HG02973 (cell line): Measurements from ENCODE around the gene NAGK.
"Not testable (repeated sequence)": the region's sequence is repeated elsewhere in the genome, so short reads cannot be mapped to it uniquely, and the experiment has no call there.

ENCODE experiments used
- ATAC-seq: cut with Tn5 transposase; IDR thresholded peaks from one replicate; pipeline ENCODE4 v1.9.1; 2021; ENCODE audit warnings: moderate library complexity; ENCODE audit not compliant: unreplicated experiment

NAGK gene

DNA sequence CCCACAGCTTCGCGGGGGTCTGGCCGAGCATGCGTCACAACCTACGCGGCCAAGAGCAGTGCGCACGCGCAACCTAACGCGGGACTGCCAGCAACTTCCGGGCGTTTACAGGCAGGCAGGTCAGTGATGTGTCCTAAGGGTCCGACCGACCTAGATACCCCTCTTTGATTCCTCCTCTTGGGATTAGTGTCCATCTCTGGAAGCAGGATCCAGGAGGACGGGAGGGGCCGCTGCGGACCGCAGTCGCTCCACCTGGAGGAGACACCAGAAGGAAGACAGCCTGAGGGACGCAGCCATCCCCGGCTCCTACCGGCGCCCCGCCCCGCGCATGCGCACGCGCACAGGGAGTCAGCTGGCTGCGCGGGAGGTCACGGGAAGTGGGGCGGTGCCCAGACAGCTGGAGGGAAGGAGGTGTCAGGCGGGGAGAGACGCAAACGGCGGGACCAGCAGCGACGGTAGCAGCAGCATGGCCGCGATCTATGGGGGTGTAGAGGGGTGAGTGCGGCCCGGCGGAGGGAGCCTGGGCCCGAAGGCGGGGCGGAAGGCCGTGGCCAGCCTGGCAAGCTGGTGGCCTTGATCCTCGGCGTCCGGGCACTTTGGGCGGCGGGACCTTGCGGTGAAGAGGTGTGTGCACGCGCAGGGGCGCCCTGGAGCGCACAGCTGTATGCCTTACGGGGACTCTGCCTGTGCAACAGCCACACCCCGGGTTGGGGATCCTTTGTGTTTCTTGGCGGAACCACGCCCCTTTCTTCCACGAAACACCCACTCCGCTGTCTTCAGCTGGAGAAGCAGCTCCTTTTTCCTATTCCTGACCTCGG lies at the start of gene NAGK:
NAGK (plus strand) TSS at position 431 of the 818 bp plus-strand sequence; CDS start at position 467, 36 bp downstream.
- peak; percentile 42 for ATAC-seq

DNA sequence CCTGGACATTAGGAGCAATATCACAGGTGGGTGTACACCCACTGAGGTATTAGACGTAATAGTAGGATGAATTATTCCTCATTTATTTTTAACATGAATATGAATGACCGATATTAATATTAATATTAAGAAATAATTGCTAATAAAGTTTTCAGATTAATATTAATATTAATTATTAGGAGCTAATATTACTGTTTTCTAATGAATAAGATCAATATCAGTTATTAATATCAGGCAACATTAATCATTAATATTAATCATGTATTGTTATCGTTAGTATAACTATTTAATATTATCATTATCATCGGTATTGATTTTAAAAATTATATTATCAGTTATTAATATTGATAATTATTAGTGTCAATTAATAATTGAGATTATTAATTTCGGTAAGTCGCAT lies 48.5 kb upstream of the NAGK start:
- ATAC-seq, result not testable (repeated sequence)

DNA sequence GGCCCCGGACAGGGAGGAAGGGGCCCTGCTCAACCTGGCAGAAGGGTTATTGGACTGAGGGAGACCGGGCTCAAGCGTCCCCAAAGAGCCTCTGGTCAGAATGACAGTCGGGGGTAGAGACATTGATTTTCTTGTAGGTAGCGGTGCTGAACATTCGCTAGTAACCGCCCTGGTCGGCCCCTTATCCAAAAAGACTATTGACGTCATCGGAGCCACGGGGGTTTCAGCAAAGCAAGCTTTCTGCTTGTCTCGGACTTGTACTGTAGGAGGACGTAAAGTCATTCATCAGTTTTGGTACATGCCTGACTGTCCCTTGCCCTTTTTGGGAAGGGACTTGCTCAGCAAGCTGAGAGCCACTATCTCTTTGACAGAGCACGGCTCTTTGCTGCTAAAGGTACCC lies 47.1 kb upstream of the NAGK start:
- not testable (repeated sequence) for ATAC-seq

DNA sequence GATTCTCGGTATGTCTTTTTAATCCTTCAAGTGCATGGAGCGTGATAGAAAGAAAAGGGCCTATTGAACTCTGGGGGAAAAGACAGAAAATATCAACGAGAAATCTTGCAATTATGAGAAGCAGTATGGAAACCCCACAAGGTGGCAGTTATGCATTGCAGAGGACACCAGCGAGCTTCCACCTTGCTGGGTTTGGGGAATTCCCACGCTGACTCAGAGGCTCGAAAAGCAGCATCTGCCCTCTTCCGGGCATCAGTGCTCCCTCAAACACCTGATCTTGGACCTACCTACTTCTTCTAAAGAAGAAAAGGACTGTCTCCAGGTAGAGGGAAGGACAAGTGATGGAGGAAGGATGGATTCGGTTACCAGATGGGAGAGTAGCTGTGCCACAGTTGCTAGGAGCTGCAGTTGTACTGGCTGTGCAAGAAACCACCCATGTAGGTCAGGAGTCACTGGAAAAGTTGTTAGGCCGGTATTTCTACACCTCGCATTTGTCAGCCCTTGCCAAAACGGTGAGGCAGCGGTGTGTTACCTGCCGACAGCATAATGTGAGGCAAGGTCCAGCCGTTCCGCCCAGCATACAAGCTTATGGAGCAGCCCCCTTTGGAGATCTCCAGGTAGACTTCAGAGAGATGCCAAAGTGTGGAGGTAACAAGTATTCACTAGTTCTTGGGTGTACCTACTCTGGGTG lies 44.8 kb upstream of the NAGK start:
- not testable (repeated sequence) for ATAC-seq

DNA sequence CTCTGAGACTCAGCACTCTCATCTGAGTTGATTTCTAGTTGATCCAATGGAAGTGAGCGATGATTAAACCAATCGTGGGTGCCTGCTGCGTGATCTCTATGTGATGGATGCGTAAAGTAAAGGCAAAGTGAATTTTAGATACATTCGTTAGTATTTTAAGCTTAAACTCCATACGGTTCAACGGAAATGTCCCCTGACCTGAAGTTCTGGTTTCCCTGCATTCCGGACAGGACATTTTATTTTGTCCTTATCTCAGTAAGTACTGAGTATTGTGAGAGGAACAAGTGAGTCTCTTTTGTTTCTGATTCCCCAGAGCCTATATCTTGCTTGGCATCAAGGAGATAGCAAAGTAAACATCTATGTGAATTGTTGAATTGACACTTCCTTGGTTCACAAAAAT lies 32.2 kb upstream of the NAGK start:
- not testable (repeated sequence) for ATAC-seq

GRCh38 chr2:71042287-71042686 lies 26.2 kb upstream of the NAGK start:
- ATAC-seq, result no peak

GRCh38 chr2:71043531-71044407 lies 24.7 kb upstream of the NAGK start:
- ATAC-seq, result no peak

- ATAC-seq, result no peak
These were observed 23.3 kb upstream of the NAGK start for GRCh38 chr2:71045151-71045550.

DNA sequence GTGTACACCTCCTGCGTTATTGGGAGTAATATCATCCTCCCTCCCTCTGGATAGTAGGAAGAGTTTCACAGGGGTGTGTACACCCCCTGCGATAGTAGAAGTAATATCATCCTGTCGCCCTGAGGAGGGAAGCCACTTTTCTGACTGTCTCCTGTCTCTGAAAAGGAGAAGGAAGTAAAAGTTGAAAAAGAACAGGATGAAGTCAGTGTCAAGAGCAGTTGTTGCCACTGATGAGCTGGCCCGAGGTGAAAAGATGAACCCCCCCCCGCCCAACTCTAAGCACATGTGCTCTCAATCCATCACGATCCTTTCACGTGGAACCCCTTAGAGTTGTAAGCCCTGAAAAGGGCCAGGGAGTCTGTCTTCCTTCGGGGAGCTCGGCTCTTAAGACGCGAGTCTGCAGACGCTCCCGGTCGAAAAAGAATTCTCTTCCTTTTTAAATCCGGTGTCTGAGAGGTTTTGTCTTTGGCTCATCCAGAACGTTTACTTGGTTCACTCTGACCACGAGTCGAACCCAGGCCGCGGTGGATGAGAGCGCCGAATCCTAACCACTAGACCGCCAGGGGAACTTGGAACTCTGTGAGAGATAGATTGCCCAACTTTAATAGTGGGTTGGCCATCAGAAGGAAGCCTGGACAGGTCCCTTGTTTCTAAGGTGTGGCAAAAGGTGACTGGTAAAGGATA lies 22.4 kb upstream of the NAGK start:
- ATAC-seq, result no peak

GRCh38 chr2:71048096-71048495 lies 20.4 kb upstream of the NAGK start:
- no peak for ATAC-seq

GRCh38 chr2:71049704-71050360 lies 18.6 kb upstream of the NAGK start:
- ATAC-seq, result not testable (repeated sequence)

- ATAC-seq, result not testable (repeated sequence)
These were observed 13.2 kb upstream of the NAGK start for GRCh38 chr2:71055206-71055740.

DNA sequence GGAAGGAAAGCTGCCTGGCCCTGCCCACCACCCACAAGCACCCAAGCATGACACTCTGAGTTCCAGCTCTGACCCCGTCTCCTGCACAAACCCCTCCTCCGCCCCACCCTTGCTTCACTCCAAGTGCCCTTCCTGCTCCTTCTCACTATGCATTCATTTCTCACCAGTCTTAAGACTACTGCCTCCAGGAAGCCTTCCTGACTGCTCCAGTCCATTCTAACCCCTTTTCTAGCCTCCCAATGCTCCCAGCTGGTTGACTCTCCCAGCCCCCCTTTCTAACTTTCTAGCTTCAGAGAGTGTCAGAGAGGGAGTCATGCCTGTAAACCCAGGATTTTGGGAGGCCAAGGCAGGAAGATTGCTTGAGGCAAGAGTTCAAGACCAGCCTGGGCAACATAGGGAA lies 8.2 kb upstream of the NAGK start:
- no peak for ATAC-seq

DNA sequence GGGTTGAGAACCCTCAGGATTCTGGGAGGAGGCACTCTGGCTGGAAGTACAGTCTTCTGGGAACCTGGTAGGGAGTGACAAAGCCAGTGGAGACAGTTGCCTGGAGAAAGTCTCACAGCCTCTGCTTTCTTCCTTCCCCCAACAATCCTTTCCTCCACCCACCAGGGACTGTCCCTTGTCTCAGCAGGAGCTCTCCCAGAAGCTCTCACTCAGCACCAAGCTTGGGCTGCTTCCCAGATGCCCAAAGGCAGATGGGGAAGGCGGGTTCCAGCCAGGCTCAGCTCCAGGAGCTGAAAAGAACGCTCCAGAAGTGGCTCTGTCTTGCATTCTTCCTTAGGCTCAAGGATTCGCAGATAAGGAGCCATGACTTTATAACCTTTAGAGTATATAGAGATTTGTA lies 7.6 kb upstream of the NAGK start:
- ATAC-seq, result no peak

DNA sequence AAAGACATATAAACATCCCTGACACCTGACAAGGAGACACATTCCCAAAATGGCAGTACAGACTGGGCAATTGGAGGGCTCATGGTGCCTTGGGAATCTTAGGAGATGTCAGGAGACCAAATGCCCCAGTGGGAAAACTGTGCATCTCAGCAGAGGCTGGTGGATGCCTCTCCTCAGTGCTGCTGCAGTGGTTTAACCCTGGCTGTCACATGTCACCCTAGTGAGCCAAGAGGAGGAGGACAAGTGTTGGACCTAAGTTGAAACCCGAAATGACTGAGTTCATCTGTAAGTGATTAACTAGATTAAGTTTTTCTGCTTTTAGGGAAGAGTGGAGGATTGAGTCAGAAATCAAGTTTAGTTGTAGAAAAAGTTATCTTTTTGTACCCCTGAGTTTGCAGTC lies 5.2 kb upstream of the NAGK start:
- no peak for ATAC-seq

GRCh38 chr2:71064110-71064611 lies 4.3 kb upstream of the NAGK start:
- no peak for ATAC-seq

GRCh38 chr2:71064754-71065621 lies 3.5 kb upstream of the NAGK start:
- ATAC-seq, result no peak

GRCh38 chr2:71066856-71067255 lies 1.6 kb upstream of the NAGK start:
- ATAC-seq, result no peak
